Spleen (tissue), 11 donors: Measurements from ENCODE around the gene HRH2. TPM values are rescaled to one million over a fixed set of nuclear protein-coding genes. Genes with fewer than 3 reads are reported as not detected.

Source experiments
- DNase-seq: peaks from one replicate; pipeline ENCODE4 v3.0.0-alpha.2; 2020
- H3K27ac ChIP-seq, 8 donors: fragments of 200-600 bp; sonication (generic) in 7 of 8; 1 replicate in 4 of 8; 2 replicates in 4 of 8; pipeline versions ENCODE4 v1.5.0 to v1.8.0; 2016 to 2021; ENCODE audit warnings: inconsistent platforms in 4 of 8, mild to moderate bottlenecking in 4 of 8, moderate library complexity in 1 of 8
- H3K27me3 ChIP-seq, 7 donors: fragments of 200-600 bp; sonication (generic) in 6 of 7; replicated peaks in 1 of 7; 1 replicate in 4 of 7; 2 replicates in 3 of 7; pipeline versions ENCODE4 v1.5.0 to v1.8.0; 2016 to 2021; ENCODE audit warnings: inconsistent platforms in 3 of 7, mild to moderate bottlenecking in 1 of 7
- H3K36me3 ChIP-seq, 6 donors: fragments of 200-600 bp; sonication (generic) in 5 of 6; 1 replicate in 4 of 6; 2 replicates in 2 of 6; pipeline versions ENCODE4 v1.5.0 to v1.8.0; 2016 to 2021; ENCODE audit warnings: inconsistent platforms in 2 of 6
- H3K4me1 ChIP-seq, 6 donors: fragments of 200-600 bp; sonication (generic) in 5 of 6; 1 replicate in 3 of 6; 2 replicates in 3 of 6; pipeline versions ENCODE4 v1.5.0 to v1.8.0; 2016 to 2021; ENCODE audit warnings: inconsistent platforms in 3 of 6
- H3K4me3 ChIP-seq, 8 donors: fragments of 200-600 bp; sonication (generic) in 7 of 8; 1 replicate in 4 of 8; 2 replicates in 4 of 8; pipeline versions ENCODE4 v1.5.0 to v1.8.0; 2016 to 2021; ENCODE audit warnings: inconsistent platforms in 4 of 8, mild to moderate bottlenecking in 4 of 8, moderate library complexity in 2 of 8
- H3K9me3 ChIP-seq, 8 donors: fragments of 200-600 bp; sonication (generic) in 7 of 8; 1 replicate in 4 of 8; 2 replicates in 4 of 8; pipeline versions ENCODE4 v1.5.0 to v1.8.0; 2016 to 2021; ENCODE audit warnings: inconsistent platforms in 4 of 8
- POLR2A ChIP-seq, 3 donors: fragments of 450-650 bp; IDR thresholded peaks; one replicate each; pipeline ENCODE4 v1.5.1; 2017; ENCODE audit warnings: antibody characterized with exemption in 3 of 3, mild to moderate bottlenecking in 1 of 3
- POLR2AphosphoS5 ChIP-seq, 3 donors: sonication (generic); formaldehyde crosslinking; IDR thresholded peaks; one replicate each; pipeline ENCODE4 v1.5.1; 2017; ENCODE audit warnings: antibody characterized with exemption in 3 of 3
- WGBS, 5 donors: extraction: QIAGEN DNeasy Blood & Tissue Kit in 3 of 5; methylation state at CpG; one replicate each; pipeline versions ENCODE4 v1.1.5 to v1.1.7; 2013 to 2018; 5-methylcytosine and 5-hydroxymethylcytosine counted together
- intact Hi-C: fragments of 100-400 bp; cut with DNase I; formaldehyde crosslinking; loops from one replicate; pipeline ENCODE4 v1.15.0; 2023; ENCODE audit warnings: low total_unique reads
- polyA plus RNA-seq, 3 donors: library from polyadenylated mRNA; stranded (reverse); fragments of 200-250 nt; gene quantifications; one replicate each; pipeline ENCODE4 v1.2.1, GENCODE V29; 2013
- total RNA-seq, 7 donors: library from RNA; depleted of rRNA in 3 of 7; stranded (reverse); fragments of >200 nt in 3 of 7; fragmentation: NEBNext Ultra II Directional in 4 of 7; extraction: Animal tissue kit (Norgen Biotek cat#: 25700) in 4 of 7; gene quantifications; one replicate each; pipeline versions ENCODE4 v1.1.0 to v1.2.1, GENCODE V29; 2016 to 2021
- TF ChIP-seq, protein P1 (sequence below), 11 experiments: fragments of 200-600 bp in 7 of 11; fragments of 450-650 bp in 4 of 11; sonication (generic) in 4 of 11; IDR thresholded peaks in 8 of 11; conservative IDR thresholded peaks in 3 of 11; 1 replicate in 7 of 11; 2 replicates in 4 of 11; pipeline versions ENCODE4 v1.4.0 to v1.8.0; 2016 to 2021; ENCODE audit warnings: antibody characterized with exemption in 11 of 11, inconsistent platforms in 4 of 11, mild to moderate bottlenecking in 1 of 11
- donor health status: healthy with polysubstance abuse.
- donor health status: DM: no; HTN: no; CAD: no; lungs with moderate emphysema.
- donor health status: DM: no; HTN: no; CAD: no.
- donor health status: Bipolar disorder and iron deficiency.
- donor health status: healthy.
- donor health status: DM: no; HTN: no; CAD: no.
- donor health status: DM: yes; HTN: yes; CAD: no.

The HRH2 gene
- total and polyA plus RNA-seq, 10 donors = 1.9 to 85.2 (median 22.3) TPM

DNA sequence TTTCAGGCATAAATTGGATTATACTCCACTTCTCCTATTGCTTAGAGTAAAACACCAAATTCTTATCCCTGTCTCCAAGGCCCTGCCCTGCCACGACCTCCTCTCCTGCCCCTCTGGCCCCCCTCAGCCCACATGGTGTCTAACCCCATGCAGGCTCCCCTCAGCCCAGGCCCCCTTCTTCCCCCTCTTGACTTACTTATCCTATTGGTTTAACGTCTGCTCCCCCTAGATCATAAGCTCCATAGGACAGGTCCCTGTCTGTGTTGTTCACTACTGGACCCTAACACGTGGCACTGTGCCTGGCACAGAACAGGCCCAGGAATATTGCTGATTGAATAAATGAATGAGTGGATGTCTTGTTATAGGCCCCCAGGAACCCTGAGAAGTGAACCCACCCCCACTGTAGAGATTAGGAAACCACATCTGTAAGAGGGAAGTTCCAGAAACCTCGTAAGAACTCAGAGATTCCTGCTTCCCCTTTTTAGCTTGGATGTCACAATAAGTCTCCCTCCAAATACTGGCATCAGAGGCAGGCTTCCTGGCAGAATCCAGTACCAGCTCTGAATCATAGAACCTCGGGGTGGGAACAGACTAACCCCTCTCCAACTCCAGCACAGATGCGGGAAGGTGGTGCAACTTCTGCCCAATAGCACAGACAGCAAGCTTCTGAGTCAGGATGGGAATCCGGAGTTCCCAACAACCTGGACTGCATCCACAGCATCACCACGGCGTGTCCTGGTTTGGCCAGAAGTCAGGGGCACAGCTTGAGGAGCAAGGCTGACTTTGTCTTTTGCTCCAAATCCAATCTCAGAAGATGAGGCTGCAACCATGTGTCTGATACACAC lies 31.5 kb downstream of the HRH2 start:
- intact Hi-C loops = no loop called here
- peak in 1 of 3 donors; percentile 66 for TF ChIP-seq POLR2AphosphoS5 (IDR thresholded peaks at IDR 0.05)
- TF ChIP-seq, protein P1, sequence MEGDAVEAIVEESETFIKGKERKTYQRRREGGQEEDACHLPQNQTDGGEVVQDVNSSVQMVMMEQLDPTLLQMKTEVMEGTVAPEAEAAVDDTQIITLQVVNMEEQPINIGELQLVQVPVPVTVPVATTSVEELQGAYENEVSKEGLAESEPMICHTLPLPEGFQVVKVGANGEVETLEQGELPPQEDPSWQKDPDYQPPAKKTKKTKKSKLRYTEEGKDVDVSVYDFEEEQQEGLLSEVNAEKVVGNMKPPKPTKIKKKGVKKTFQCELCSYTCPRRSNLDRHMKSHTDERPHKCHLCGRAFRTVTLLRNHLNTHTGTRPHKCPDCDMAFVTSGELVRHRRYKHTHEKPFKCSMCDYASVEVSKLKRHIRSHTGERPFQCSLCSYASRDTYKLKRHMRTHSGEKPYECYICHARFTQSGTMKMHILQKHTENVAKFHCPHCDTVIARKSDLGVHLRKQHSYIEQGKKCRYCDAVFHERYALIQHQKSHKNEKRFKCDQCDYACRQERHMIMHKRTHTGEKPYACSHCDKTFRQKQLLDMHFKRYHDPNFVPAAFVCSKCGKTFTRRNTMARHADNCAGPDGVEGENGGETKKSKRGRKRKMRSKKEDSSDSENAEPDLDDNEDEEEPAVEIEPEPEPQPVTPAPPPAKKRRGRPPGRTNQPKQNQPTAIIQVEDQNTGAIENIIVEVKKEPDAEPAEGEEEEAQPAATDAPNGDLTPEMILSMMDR (IDR thresholded peaks at IDR 0.05 in 8 of 11, conservative IDR thresholded peaks at IDR 0.05 in 3 of 11) = no peak
- peaks cover 0 to 91% (median 29%) of the 10 kb centered on the region in 6 donors for H3K4me1 ChIP-seq
- H3K36me3 ChIP-seq = peaks cover 0 to 43% (median 0%) of the 10 kb centered on the region in 6 donors
- H3K27me3 ChIP-seq = peaks cover 0 to 10% (median 0%) of the 10 kb centered on the region in 7 donors
- H3K9me3 ChIP-seq = no peaks in the 10 kb centered on the region
- H3K27ac ChIP-seq = peak overlapping the region in 6 of 8 donors; percentile 17 to 90 (median 74)
- 31 to 52% (median 46%) methylated on average over 8 to 9 of the region's 9 CpGs for WGBS, 5 donors
- peak; percentile 77 for DNase-seq
- peak overlapping the region in 1 of 8 donors; percentile 7 for H3K4me3 ChIP-seq

DNA sequence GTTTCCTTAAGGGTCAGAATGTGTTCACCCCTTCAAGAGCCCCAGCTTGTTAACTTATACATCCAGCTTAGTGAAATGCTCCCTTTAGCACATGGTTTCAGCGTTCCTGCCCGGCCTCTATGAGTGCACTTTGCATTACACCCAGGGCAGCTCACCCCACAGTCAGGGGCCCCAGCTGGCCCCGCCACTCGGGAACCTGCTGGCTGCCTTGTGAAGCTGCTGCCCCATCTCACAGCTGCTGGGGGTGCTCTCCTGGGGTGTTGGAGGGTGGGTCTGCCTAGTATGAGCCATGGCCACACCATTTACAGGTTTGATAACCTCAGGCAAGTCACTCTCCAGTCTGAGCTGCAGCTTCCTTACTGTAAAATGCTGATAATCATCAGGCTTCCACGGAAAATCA lies 32.2 kb downstream of the HRH2 start:
- Histone ChIP-seq H3K4me1 (peaks cover 0 to 97% (median 33%) of the 10 kb centered on the region in 6 donors), H3K36me3 (peaks cover 0 to 37% (median 0%) of the 10 kb centered on the region in 6 donors), H3K27me3 (peaks cover 0 to 10% (median 0%) of the 10 kb centered on the region in 7 donors), H3K27ac (peak overlapping the region in 6 of 8 donors; percentile 11 to 90 (median 67)), H3K9me3 (no peaks in the 10 kb centered on the region), H3K4me3 (peak overlapping the region in 1 of 8 donors; percentile 7)
- peak; percentile 76 for DNase-seq
- TF ChIP-seq POLR2AphosphoS5 (IDR thresholded peaks at IDR 0.05) = peak in 1 of 3 donors; percentile 30
- TF ChIP-seq, protein P1 (IDR thresholded peaks at IDR 0.05 in 8 of 11, conservative IDR thresholded peaks at IDR 0.05 in 3 of 11) = no peak
- no peak for TF ChIP-seq POLR2A (IDR thresholded peaks at IDR 0.05)
- intact Hi-C loops = loop anchor here (10.0 kb wide), 1 partner anchor 155 kb away; no protein-coding TSS in a partner anchor
- 76 to 87% (median 86%) methylated on average over 5 of the region's 5 CpGs for WGBS, 5 donors

DNA sequence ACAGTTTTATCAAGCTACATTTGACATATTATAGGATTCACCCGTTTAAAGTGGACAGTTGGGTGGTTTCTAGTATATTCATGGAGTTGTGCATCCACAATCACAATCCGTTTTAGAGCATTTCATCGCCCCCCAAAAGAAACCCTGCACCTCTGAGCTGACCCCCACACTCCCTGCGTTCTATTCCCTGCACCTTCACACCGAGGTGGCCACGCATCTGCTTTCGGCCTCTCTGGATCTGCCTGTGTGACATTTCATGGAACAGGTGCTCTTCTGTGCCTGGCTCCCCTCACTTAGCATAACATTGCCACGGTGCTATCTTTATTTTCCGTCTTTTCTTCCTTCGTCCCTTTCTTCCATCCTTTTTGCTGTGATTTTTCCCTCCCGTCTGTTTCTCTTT lies 32.7 kb downstream of the HRH2 start:
- H3K27me3 ChIP-seq = peaks cover 0 to 10% (median 0%) of the 10 kb centered on the region in 7 donors
- no peaks in the 10 kb centered on the region for H3K9me3 ChIP-seq
- DNase-seq = peak; percentile 41
- TF ChIP-seq POLR2A (IDR thresholded peaks at IDR 0.05) (no peak), POLR2AphosphoS5 (IDR thresholded peaks at IDR 0.05) (no peak)
- TF ChIP-seq, protein P1 (IDR thresholded peaks at IDR 0.05 in 8 of 11, conservative IDR thresholded peaks at IDR 0.05 in 3 of 11) = no peak
- H3K4me1 ChIP-seq = peaks cover 0 to 99% (median 37%) of the 10 kb centered on the region in 6 donors
- H3K27ac ChIP-seq = peak overlapping the region in 5 of 8 donors; percentile 20 to 90 (median 83)
- intact Hi-C loops = loop anchor here (10.0 kb wide), 1 partner anchor 156 kb away; no protein-coding TSS in a partner anchor
- peaks cover 0 to 31% (median 0%) of the 10 kb centered on the region in 6 donors for H3K36me3 ChIP-seq
- 80 to 89% (median 84%) methylated on average over 11 of the region's 11 CpGs for WGBS, 5 donors
- peak overlapping the region in 3 of 8 donors; percentile 1 to 36 (median 9) for H3K4me3 ChIP-seq

DNA sequence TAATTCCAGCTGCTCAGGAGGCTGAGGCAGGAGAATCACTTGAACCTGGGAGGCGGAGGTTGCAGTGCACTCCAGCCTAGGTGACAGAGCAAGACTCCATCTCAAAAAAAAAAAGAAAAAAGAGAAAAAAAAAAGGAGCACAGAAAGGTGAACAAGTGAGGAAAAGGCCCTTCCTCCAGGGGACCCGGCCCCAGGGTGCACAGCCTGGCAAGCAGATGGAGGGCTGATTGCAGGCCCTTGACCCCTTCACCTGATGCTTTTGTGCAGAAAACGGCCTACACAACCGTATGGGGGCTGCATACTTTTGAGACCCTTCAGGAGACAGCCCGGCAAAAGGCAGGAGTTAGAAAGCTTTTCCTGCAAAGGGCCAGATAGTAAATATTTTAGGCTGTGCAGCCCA lies 33.9 kb downstream of the HRH2 start:
- Histone ChIP-seq H3K4me3 (peak overlapping the region in 1 of 8 donors; percentile 9), H3K4me1 (peaks cover 0 to 100% (median 48%) of the 10 kb centered on the region in 6 donors), H3K9me3 (no peaks in the 10 kb centered on the region), H3K27ac (peak overlapping the region in 4 of 8 donors; percentile 31 to 90 (median 84)), H3K36me3 (peaks cover 0 to 19% (median 0%) of the 10 kb centered on the region in 6 donors), H3K27me3 (peaks cover 0 to 9% (median 0%) of the 10 kb centered on the region in 7 donors)
- WGBS, 5 donors = 80 to 92% (median 83%) methylated on average over 5 of the region's 5 CpGs
- TF ChIP-seq POLR2AphosphoS5 (IDR thresholded peaks at IDR 0.05) (no peak), POLR2A (IDR thresholded peaks at IDR 0.05) (no peak)
- TF ChIP-seq, protein P1 (IDR thresholded peaks at IDR 0.05 in 8 of 11, conservative IDR thresholded peaks at IDR 0.05 in 3 of 11) = no peak
- intact Hi-C loops = loop anchor here (10.0 kb wide), 1 partner anchor 157 kb away; no protein-coding TSS in a partner anchor
- peak; percentile 64 for DNase-seq
